ENCODE data around the gene SRGN.
"Not testable (repeated sequence)": the region's sequence is repeated elsewhere in the genome, so short reads cannot be mapped to it uniquely, and the experiment has no call there.

SRGN gene

GRCh38 chr10:69091143-69091651 lies 3.3 kb downstream of the SRGN start:
- no peak for FAIRE-seq

DNA sequence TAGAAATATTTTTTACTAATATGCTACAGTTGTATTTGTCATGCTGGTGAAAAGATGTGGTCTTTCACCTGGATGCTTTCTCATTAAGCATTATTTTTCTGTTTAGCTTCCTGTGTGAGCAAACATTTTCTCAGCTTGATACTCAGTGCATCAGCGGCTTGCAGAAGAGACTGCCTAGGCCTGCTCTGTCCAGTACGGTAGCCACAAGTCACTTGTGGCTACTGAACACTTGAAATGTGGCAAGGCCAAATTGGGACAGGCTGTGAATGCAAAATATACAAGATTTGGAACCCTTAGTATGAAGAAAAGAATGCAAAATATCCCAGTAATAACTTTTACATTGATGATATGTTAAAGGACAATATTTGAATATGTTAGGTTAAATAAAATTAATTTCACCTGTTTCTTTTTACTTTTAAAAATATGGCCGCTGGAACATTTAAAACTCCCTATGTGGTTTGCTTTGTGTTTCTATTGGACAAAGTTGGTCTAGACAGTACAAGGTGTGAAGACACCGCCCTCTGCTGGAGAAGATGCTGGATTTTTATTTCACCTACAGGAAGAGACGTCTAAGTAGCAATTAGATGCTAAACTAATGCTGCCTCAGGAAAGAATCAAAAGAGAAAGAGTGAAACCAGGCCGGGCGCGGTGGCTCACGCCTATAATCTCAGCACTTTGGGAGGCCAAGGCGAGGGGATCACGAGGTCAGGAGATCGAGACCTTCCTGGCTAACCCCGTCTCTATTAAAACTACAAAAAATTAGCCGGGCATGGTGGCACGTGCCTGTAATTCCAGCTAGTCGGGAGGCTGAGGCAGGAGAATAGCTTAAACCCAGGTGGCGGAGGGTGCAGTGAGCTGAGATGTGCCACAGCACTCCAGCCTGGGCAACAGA lies 5.3 kb downstream of the SRGN start:
- FAIRE-seq, result peak; percentile 90

DNA sequence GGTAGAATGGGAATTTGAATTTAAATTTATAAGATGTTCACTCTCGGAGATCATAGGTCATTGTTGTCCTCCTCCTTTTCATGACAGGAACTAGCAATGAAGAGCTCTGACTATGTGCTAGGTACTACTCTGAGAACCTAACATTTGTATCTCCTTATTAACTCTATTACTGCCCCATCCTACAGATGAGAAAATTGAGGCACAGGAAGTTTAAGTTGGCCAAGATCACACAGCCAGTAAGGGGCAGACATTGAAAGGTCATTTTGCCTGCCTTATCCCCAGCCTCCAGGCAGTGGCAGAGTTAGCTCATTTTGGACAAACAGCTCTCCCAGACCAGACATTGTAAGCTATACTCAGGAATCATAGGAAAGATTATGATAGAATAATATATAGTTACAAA lies 6.0 kb downstream of the SRGN start:
- FAIRE-seq, result no peak

GRCh38 chr10:69096045-69096444 lies 8.1 kb downstream of the SRGN start:
- no peak for FAIRE-seq

DNA sequence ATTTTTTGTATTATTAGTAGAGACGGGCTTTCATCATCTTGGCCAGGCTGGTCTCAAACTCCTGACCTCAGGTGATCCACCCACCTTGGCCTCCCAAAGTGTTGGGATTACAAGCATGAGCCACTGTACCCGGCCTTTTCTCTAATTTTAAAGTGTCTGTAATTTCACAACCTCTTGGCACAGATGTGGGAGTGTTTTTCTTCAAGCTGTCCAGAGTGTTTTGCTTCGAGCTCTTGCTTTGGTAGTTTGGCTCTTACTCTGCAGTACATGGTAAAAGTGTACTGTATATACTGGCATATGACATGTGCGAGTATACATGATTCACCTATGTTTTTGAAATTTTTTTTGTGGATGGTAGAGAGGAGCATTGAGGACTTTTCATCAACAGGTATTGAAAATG lies 9.8 kb downstream of the SRGN start:
- FAIRE-seq, result no peak

- FAIRE-seq, result no peak
Measured at GRCh38 chr10:69100136-69100872, 12.4 kb downstream of the SRGN start.

DNA sequence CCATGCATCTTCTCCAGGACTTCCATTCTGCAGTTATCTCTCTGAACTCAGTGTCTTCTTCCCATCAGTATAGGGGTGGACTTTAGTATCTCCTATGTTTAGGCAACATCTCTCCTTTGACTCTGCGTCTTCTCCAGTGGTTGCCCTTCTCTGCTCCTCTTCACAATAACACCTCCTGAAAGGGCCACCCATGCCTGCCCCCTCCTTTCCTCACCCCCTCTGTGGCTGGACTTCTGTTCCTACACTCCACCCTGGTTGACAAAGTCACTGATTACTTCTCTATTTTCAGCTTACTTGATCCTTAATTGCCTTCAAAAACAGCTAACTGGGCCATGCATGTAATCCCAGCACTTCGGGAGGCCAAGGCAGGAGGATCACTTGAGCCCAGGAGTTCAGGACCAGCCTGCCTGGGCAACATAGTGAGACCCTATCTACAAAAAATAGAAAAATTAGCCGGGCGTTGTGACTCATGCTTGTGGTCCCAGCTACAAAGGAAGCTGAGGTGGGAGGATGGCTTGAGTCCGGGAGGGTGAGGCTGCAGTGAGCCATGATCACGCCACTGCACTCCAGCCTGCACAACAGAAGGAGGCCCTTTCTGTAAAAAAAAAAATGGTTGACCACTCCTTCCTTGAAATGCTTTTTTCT lies 13.7 kb downstream of the SRGN start:
- FAIRE-seq, result no peak

GRCh38 chr10:69102440-69102839 lies 14.5 kb downstream of the SRGN start:
- no peak for FAIRE-seq

GRCh38 chr10:69103784-69104183 lies 15.9 kb downstream of the SRGN start:
- FAIRE-seq, result no peak

- no peak for FAIRE-seq
Measured at GRCh38 chr10:69104994-69105790, 17.3 kb downstream of the SRGN start.

GRCh38 chr10:69107176-69107490 lies 19.2 kb downstream of the SRGN start:
- no peak for FAIRE-seq

- FAIRE-seq, result no peak
Measured at GRCh38 chr10:69107699-69108098, 19.8 kb downstream of the SRGN start.

DNA sequence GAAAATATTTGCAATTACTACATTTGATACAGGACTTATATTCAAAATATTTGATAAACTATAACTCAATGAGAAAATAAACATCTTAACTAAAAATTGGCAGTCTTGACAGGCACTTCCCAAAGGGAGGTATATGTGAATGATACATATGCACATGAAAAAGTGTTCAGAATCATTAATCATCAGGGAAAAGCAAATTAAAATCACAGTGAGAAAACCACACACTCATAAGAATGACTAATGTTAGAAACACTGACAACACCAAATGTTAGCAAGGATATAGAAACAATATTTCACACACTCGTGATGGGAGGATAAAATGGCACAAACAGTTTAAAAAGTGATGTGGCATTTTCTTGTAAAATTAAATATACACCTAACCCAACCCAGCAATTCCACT lies 32.0 kb downstream of the SRGN start:
- no peak for FAIRE-seq

GRCh38 chr10:69123306-69123746 lies 35.4 kb downstream of the SRGN start:
- no peak for FAIRE-seq

DNA sequence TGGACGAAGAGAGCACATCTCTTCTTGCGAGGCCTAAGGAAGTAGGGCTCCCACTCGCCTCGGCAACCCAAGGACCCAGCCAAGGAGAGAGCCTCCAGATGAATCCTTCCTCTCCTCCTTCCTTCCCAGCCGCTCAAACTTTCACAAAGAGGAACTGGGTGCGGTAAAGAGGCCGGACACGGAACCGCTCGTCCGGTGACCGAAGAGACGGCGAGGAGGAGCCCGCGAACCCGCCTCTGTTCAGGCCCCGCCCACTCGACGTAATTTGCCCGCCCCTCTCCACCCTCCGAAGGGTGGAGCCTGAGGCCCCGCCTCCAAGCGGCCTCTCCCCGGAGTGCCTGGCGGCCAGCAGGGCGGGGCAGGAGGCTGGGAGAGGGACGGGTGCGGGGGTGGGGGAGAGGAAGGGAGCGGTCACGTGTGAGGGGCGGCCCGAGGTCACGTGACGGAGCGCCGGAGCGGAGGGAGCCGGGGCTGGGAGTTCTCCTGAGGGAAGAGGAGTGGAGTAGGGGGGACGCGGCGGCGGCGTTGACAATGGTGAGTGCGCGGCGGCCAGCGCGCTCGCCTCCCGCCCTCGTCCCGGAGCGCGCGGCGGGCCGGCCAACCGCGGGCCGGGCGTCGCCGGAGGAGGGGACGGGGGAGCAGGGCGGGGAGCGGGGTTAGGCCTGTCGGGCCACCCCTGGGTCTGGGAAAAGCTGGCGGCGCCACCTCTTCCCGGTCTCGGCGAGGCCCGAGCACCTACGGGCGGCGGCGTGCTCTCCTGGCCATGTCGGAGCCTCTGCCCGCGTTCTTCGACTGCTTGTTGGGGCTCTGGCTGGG lies 36.1 kb downstream of the SRGN start, which contains the start of gene VPS26A:
Gene VPS26A, plus strand, starts transcription at position 432 of the 816 bp plus-strand sequence. Its CDS starts 100 bp downstream, at position 532.
- peak; percentile 90 for FAIRE-seq

DNA sequence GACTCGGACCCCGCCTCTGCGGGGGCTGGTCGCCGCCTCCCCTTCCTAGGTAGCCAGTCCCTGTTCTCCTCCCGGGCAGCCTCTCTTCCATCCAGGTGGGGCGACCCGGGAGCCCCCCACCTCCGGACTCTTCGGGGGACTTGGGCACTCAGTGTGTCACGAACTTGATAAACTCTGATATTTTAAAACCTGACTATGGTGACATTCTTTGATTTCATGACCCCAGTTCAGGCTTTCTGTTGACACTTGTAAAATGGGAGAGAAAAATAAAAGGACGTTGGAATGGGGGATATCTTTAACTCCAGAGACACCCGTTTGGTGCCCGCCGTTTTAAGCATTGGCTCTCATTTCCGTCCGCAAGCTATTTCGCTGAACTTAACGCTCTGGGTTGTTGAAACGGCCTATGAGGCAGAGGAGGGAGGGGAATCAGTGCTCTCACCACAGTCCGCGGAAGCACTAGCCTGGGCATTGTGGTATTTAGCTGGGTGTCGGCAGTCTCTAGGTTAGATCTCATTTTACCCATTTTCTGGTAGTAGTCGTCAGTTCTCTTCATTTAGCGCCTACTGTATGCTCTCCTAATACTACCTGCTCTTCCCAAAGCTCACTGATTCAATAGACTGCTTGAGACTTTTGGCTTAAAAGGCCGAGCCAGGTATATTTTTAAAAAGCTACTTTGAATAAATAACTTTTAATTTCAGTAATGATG lies 36.8 kb downstream of the SRGN start:
- no peak for FAIRE-seq

- FAIRE-seq, result no peak
Measured at GRCh38 chr10:69125554-69125953, 37.7 kb downstream of the SRGN start.

GRCh38 chr10:69130251-69130650 lies 42.3 kb downstream of the SRGN start:
- no peak for FAIRE-seq

GRCh38 chr10:69139961-69140360 lies 52.1 kb downstream of the SRGN start:
- no peak for FAIRE-seq

DNA sequence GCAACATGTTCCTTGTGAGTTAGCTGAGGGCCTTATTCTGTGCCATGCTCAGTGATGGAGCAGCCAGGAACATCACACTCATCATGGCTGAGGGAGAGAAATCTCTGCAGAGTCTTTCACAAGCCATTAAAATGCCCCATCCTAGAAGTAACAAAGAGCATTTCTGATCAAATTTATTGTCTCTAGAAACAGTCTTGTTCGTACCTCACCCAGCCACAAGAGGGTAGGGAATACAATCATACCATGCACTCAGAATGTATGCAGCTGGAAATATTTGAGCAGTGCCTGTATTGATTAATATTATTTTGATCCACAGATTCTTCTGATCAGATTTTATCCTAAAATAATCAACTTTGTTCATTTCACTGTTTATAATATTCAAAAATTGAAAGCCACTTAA lies 53.4 kb downstream of the SRGN start:
- FAIRE-seq, result no peak

DNA sequence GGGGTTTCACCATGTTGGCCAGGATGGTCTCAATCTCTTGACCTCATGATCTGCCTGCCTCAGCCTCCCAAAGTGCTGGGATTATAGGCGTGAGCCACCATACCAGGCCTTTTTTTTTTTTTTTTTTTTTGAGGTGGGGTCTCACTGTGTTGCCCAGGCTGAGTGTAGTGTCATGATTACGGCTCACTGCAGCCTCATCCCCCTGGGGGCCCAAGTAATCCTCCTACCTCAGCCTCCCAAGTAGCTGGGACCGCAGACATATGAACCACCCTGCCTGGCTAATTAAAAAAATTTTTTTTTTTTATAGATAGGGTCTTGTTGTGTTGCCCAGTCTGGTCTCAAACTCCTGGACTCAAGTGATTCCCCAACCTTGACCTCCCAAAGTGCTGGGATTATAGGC lies 54.2 kb downstream of the SRGN start:
- not testable (repeated sequence) for FAIRE-seq

Measured in TTC549 (cell line).